Measurements from ENCODE around the gene C2.

DNA sequence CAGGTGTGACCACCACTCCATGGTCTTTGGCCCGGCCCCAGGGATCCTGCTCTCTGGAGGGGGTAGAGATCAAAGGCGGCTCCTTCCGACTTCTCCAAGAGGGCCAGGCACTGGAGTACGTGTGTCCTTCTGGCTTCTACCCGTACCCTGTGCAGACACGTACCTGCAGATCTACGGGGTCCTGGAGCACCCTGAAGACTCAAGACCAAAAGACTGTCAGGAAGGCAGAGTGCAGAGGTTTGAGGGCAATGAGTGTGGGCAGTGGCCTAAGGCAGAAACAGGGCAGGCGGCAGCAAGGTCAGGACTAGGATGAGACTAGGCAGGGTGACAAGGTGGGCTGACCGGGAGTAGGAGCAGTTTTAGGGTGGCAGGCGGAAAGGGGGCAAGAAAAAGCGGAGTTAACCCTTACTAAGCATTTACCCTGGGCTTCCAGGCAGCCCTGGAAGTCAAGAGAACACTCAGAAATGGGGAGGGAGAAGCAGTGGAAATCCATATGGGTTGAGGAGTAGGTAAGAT lies 18.9 kb downstream of the C2 start:
- TF ChIP-seq, protein P1, sequence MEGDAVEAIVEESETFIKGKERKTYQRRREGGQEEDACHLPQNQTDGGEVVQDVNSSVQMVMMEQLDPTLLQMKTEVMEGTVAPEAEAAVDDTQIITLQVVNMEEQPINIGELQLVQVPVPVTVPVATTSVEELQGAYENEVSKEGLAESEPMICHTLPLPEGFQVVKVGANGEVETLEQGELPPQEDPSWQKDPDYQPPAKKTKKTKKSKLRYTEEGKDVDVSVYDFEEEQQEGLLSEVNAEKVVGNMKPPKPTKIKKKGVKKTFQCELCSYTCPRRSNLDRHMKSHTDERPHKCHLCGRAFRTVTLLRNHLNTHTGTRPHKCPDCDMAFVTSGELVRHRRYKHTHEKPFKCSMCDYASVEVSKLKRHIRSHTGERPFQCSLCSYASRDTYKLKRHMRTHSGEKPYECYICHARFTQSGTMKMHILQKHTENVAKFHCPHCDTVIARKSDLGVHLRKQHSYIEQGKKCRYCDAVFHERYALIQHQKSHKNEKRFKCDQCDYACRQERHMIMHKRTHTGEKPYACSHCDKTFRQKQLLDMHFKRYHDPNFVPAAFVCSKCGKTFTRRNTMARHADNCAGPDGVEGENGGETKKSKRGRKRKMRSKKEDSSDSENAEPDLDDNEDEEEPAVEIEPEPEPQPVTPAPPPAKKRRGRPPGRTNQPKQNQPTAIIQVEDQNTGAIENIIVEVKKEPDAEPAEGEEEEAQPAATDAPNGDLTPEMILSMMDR (IDR thresholded peaks at IDR 0.05), result no peak
- TF ChIP-seq POLR2A (IDR thresholded peaks at IDR 0.05), result no peak

All from adrenal gland (tissue), 5 donors.